ENCODE measurements around the gene BCAS3. TPM values are rescaled to one million over a fixed set of nuclear protein-coding genes. Genes with fewer than 3 reads are reported as not detected.

The BCAS3 gene
- total RNA-seq, 4 donors from 2014 or later = 18.7 to 37.8 (median 24.9) TPM

DNA sequence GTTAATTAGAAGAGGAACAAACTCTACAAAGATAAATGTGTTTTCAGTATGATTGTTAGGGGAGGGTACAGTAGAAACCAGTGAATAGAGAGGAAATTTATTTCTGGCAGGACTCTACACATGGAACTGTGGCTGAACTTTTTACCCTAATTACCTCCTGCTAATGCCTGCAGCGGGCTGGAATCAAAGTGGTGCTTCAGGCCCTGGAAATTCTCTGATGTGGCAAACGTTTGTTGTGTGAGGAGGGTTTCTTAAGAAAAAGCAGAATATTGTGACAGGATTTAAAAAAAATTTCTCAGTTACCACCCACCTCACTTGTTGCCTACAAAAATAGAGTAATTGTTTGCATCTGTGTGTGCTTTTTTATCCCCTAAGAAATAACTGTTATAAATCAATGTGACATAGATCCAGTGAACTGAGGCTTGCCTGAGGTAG lies 154.5 kb downstream of the BCAS3 start:
- TF ChIP-seq, protein P1, sequence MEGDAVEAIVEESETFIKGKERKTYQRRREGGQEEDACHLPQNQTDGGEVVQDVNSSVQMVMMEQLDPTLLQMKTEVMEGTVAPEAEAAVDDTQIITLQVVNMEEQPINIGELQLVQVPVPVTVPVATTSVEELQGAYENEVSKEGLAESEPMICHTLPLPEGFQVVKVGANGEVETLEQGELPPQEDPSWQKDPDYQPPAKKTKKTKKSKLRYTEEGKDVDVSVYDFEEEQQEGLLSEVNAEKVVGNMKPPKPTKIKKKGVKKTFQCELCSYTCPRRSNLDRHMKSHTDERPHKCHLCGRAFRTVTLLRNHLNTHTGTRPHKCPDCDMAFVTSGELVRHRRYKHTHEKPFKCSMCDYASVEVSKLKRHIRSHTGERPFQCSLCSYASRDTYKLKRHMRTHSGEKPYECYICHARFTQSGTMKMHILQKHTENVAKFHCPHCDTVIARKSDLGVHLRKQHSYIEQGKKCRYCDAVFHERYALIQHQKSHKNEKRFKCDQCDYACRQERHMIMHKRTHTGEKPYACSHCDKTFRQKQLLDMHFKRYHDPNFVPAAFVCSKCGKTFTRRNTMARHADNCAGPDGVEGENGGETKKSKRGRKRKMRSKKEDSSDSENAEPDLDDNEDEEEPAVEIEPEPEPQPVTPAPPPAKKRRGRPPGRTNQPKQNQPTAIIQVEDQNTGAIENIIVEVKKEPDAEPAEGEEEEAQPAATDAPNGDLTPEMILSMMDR (IDR thresholded peaks at IDR 0.05) = no peak
- DNase-seq (ENCODE audit: low spot score) (no peak), ATAC-seq (ENCODE audit: low FRiP score) (no peak)

DNA sequence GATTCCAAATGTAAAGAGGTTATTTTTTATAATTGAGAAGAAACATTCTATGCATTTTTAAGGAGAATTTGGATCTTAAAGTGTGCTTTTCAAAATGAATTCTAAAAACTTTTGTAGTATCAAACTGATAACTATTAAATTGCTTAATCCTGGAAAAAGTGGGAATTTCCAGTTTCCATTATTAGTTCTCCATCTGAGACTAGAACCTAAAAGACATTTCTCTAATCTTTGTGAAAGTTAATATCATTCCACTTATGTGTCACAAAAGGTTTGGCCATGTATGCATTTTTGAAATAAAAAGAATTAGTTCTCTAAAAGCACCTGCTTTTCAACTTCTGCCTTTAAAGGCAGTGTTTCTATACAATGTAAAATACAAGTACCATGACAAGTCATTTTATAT lies 155.0 kb downstream of the BCAS3 start:
- TF ChIP-seq, protein P1 (IDR thresholded peaks at IDR 0.05) = no peak
- DNase-seq (ENCODE audit: low spot score) (no peak), ATAC-seq (ENCODE audit: low FRiP score) (no peak)

DNA sequence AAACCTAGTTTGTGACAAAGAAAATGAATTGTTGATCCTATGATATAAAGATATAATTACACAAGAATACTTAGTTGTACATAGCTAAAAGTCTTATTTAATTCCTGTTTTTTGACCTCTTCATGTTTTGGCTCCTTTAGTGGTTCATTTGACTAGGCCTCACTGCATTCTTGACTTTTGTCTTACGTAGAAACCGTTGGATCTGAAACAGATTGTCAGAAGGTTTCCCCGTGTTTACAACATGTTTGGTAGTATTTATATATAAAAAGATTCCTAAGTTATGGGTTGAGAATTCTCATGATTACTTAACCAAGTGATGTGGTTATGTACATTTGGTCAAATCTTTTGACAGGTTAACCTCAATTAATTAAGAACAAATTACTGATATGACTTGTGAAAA lies 162.8 kb downstream of the BCAS3 start:
- TF ChIP-seq, protein P1 (IDR thresholded peaks at IDR 0.05) = no peak
- ATAC-seq (ENCODE audit: low FRiP score) = no peak
- no peak for DNase-seq (ENCODE audit: low spot score)

DNA sequence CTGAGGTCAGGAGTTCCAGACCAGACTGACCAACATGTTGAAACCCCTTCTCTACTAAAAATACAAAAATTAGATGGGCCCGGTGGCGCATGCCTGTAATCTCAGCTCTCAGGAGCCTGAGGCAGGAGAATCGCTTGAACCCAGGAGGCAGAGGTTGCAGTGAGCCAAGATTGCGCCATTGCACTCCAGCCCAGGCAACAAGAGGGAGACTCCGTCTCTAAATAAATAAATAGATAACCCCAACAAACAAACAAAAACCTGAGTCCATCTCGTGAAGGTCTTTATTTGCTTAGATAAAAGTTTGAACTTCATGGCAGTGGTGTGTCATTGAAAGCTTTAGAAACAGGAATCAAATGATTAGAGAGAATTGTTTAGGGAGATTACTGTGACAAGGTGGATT lies 167.4 kb downstream of the BCAS3 start:
- no peak for ATAC-seq (ENCODE audit: low FRiP score)
- no peak for DNase-seq (ENCODE audit: low spot score)
- TF ChIP-seq, protein P1 (IDR thresholded peaks at IDR 0.05) = no peak

DNA sequence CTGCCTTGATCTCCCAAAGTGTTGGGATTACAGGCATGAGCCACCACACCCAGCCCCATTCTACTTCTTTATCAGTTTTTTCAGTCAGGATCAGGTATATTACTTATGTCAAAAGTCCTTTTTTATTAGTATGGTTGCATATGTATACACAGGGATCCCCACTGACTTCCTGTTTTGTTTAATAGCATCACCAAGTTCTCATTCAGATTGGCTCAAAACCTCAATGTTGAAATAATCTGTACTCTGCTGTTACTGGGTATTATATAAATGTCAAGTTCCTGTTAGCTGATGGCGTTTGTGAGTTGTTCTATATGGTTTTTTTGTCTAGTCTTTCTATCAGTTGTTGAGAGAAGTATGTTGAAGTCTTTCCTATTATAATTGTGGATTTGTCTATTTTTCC lies 168.5 kb downstream of the BCAS3 start:
- TF ChIP-seq, protein P1 (IDR thresholded peaks at IDR 0.05) = no peak
- no peak for DNase-seq (ENCODE audit: low spot score)
- ATAC-seq (ENCODE audit: low FRiP score) = no peak

DNA sequence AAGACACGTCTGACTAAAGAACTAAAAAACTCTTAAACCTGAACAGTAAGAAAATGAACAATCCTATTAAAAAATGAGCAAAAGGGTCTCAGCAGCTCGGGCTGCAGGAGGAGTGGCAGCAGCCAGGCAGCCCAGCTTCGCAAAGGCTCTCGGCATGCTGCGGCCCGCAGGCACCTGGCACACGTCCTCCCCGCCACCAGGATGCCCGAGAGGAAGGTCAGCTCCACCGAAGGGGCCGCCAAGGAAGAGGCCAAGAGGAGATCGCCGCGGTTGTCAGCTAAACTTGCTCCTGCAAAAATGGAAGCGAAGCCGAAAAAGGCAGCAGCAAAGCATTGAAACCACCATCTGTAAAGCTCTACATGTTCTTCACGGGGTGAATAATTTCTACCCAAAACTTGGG lies 173.5 kb downstream of the BCAS3 start:
- DNase-seq (ENCODE audit: low spot score) (no peak), ATAC-seq (ENCODE audit: low FRiP score) (no peak)
- TF ChIP-seq, protein P1 (IDR thresholded peaks at IDR 0.05) = no peak

DNA sequence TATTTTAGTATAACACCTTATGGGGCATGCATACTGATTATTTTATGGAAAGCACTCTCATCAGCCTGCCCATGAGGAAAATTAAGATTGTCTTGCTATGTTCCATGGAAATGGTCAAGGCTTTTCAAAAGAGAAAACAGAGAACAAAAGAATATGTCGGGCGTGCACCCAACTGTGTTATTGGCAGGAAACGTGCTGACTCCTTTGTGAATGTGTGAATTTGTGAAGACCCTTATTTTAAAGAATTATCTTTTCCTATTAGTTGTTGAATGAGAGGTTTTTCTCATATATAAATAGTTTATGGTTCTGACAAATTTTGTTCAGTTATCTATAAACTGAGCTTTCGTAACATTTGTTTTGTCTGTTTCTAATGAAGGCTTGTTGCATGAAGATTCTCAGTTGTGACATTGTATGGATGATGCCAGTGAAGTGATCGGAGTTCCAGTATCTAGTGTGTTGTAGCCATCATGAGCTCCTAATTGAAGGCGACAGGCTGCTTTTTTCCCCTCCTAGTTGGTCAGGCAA lies 180.0 kb downstream of the BCAS3 start:
- TF ChIP-seq, protein P1 (IDR thresholded peaks at IDR 0.05) = no peak
- ATAC-seq (ENCODE audit: low FRiP score) (no peak), DNase-seq (ENCODE audit: low spot score) (no peak)
